Neural cell (in vitro differentiated cells): ENCODE data around the gene SAE1. TPM values are rescaled to one million over a fixed set of nuclear protein-coding genes. Genes with fewer than 3 reads are reported as not detected.

ENCODE experiments used
- H2AFZ ChIP-seq: fragments of 200-600, 300-800 bp; sonication (generic), shearing (Covaris generic); 2 replicates; pipeline ENCODE4 v1.6.0; 2014; ENCODE audit warnings: low read depth, mild to moderate bottlenecking, antibody characterized with exemption, low read length, moderate library complexity
- H3F3A ChIP-seq: fragments of 200-600 bp; shearing (Covaris generic); 2 replicates; pipeline ENCODE4 v1.6.1; 2016; ENCODE audit warnings: mild to moderate bottlenecking, moderate library complexity, mixed read lengths, antibody characterized with exemption, low read length; ENCODE audit not compliant: insufficient read depth, poor library complexity, severe bottlenecking
- H3K27ac ChIP-seq: fragments of 200-600, 300-800 bp; sonication (generic), shearing (Covaris generic); 2 replicates; pipeline ENCODE4 v1.5.1; 2014; ENCODE audit warnings: mild to moderate bottlenecking, low read length, moderate library complexity
- H3K27me3 ChIP-seq: fragments of 300-800, 200-600 bp; sonication (generic), shearing (Covaris generic); 2 replicates; pipeline ENCODE4 v1.6.0; 2014; ENCODE audit warnings: mild to moderate bottlenecking, low read depth, low read length, moderate library complexity; ENCODE audit not compliant: insufficient read depth
- H3K36me3 ChIP-seq: fragments of 300-800, 200-600 bp; sonication (generic), shearing (Covaris generic); 2 replicates; pipeline ENCODE4 v1.5.1; 2014; ENCODE audit warnings: mild to moderate bottlenecking, antibody characterized with exemption, low read length, moderate library complexity; ENCODE audit not compliant: insufficient read depth
- H3K4me2 ChIP-seq: fragments of 300-800, 200-600 bp; sonication (generic), shearing (Covaris generic); 2 replicates; pipeline ENCODE4 v1.6.0; 2014; ENCODE audit warnings: mild to moderate bottlenecking, low read length
- H3K4me3 ChIP-seq: fragments of 300-800, 200-600 bp; sonication (generic), shearing (Covaris generic); 2 replicates; pipeline ENCODE4 v1.5.1; 2014; ENCODE audit warnings: mild to moderate bottlenecking, low read length, moderate library complexity
- H3K79me2 ChIP-seq: fragments of 200-600 bp; shearing (Covaris generic); replicated peaks from 2 replicates; pipeline ENCODE4 v1.6.0; 2014; ENCODE audit warnings: mild to moderate bottlenecking, low read length, moderate library complexity; ENCODE audit not compliant: insufficient read depth
- H3K9ac ChIP-seq: fragments of 300-800, 200-600 bp; sonication (generic), shearing (Covaris generic); 2 replicates; pipeline ENCODE4 v1.6.1; 2016; ENCODE audit warnings: mild to moderate bottlenecking, low read length, mixed read lengths
- H3K9me2 ChIP-seq: fragments of 200-600 bp; shearing (Covaris generic); 2 replicates; pipeline ENCODE4 v1.6.1; 2016; ENCODE audit warnings: mild to moderate bottlenecking, low read length, mixed read lengths; ENCODE audit not compliant: insufficient read depth
- H3K9me3 ChIP-seq: fragments of 200-600, 300-800 bp; sonication (generic), shearing (Covaris generic); 2 replicates; pipeline ENCODE4 v1.6.1; 2016; ENCODE audit warnings: mild to moderate bottlenecking, mixed run types, low read length, moderate library complexity, mixed read lengths
- H4K20me1 ChIP-seq: fragments of 200-600 bp; shearing (Covaris generic); 2 replicates; pipeline ENCODE4 v1.6.1; 2016; ENCODE audit warnings: mild to moderate bottlenecking, mixed run types; ENCODE audit not compliant: insufficient read depth
- CTCF ChIP-seq: fragments of 450-650 bp; IDR thresholded peaks from 2 replicates; pipeline ENCODE4 v1.5.1; 2014; ENCODE audit warnings: antibody characterized with exemption, mild to moderate bottlenecking, moderate library complexity; ENCODE audit not compliant: poor library complexity, severe bottlenecking
- EP300 ChIP-seq: fragments of 450-650 bp; conservative IDR thresholded peaks from 2 replicates; pipeline ENCODE4 v1.6.1; 2014; ENCODE audit warnings: antibody characterized with exemption, mild to moderate bottlenecking, moderate library complexity; ENCODE audit not compliant: poor library complexity, severe bottlenecking
- EZH2 ChIP-seq: fragments of 200-600, 300-800 bp; shearing (Covaris generic), sonication (generic); IDR thresholded peaks from 2 replicates; pipeline ENCODE4 v1.6.1; 2014; ENCODE audit warnings: antibody characterized with exemption, low read length, borderline replicate concordance, mild to moderate bottlenecking; ENCODE audit not compliant: insufficient read depth, poor library complexity, severe bottlenecking
- MXI1 ChIP-seq: fragments of 450-650 bp; conservative IDR thresholded peaks from 2 replicates; pipeline ENCODE4 v1.6.1; 2014; ENCODE audit warnings: antibody characterized with exemption, mild to moderate bottlenecking; ENCODE audit not compliant: poor library complexity, severe bottlenecking
- POLR2AphosphoS5 ChIP-seq: IDR thresholded peaks from 2 replicates; pipeline ENCODE4 v1.6.1; 2012
- RAD21 ChIP-seq: fragments of 450-650 bp; conservative IDR thresholded peaks from 2 replicates; pipeline ENCODE4 v1.6.1; 2014; ENCODE audit warnings: antibody characterized with exemption, mild to moderate bottlenecking, moderate library complexity
- SMC3 ChIP-seq: fragments of 450-650 bp; conservative IDR thresholded peaks from 2 replicates; pipeline ENCODE4 v1.6.1; 2014; ENCODE audit warnings: antibody characterized with exemption, mild to moderate bottlenecking, moderate library complexity; ENCODE audit not compliant: poor library complexity
- TAF1 ChIP-seq: IDR thresholded peaks from 2 replicates; pipeline ENCODE4 v1.6.1; 2012; ENCODE audit warnings: low read depth
- polyA plus RNA-seq: library from polyadenylated mRNA; depleted of rRNA; stranded (reverse); fragments of >200 nt; gene quantifications from 2 replicates; pipeline ENCODE4 v1.2.3, GENCODE V29; 2014
- TF ChIP-seq, protein P1 (sequence below): IDR thresholded peaks from 2 replicates; pipeline ENCODE4 v1.6.1; 2012; ENCODE audit warnings: borderline replicate concordance

Gene SAE1
- polyA plus RNA-seq, 1 donor from 2014 or later: 178 TPM

GRCh38 chr19:47110521-47111005 is 20.1 kb upstream of the SAE1 start:
- H3K27ac ChIP-seq: peak overlapping the region; percentile 100
- H2AFZ ChIP-seq: no peak overlapping the region
- H3K4me3 ChIP-seq: peak overlapping the region; percentile 90
- peak overlapping the region; percentile 97 for H3K4me2 ChIP-seq
- H4K20me1 ChIP-seq: no peaks in the 10 kb centered on the region
- H3K9ac ChIP-seq: peak overlapping the region; percentile 100
- no peak for TF ChIP-seq EZH2
- no peak for TF ChIP-seq EP300
- TF ChIP-seq, protein P1, sequence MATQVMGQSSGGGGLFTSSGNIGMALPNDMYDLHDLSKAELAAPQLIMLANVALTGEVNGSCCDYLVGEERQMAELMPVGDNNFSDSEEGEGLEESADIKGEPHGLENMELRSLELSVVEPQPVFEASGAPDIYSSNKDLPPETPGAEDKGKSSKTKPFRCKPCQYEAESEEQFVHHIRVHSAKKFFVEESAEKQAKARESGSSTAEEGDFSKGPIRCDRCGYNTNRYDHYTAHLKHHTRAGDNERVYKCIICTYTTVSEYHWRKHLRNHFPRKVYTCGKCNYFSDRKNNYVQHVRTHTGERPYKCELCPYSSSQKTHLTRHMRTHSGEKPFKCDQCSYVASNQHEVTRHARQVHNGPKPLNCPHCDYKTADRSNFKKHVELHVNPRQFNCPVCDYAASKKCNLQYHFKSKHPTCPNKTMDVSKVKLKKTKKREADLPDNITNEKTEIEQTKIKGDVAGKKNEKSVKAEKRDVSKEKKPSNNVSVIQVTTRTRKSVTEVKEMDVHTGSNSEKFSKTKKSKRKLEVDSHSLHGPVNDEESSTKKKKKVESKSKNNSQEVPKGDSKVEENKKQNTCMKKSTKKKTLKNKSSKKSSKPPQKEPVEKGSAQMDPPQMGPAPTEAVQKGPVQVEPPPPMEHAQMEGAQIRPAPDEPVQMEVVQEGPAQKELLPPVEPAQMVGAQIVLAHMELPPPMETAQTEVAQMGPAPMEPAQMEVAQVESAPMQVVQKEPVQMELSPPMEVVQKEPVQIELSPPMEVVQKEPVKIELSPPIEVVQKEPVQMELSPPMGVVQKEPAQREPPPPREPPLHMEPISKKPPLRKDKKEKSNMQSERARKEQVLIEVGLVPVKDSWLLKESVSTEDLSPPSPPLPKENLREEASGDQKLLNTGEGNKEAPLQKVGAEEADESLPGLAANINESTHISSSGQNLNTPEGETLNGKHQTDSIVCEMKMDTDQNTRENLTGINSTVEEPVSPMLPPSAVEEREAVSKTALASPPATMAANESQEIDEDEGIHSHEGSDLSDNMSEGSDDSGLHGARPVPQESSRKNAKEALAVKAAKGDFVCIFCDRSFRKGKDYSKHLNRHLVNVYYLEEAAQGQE: no peak
- TF ChIP-seq POLR2AphosphoS5: no peak
- no peak for TF ChIP-seq TAF1
- no peak for TF ChIP-seq CTCF
- TF ChIP-seq SMC3: no peak
- TF ChIP-seq RAD21: no peak
- TF ChIP-seq MXI1: no peak
- H3K9me2 ChIP-seq: no peaks in the 10 kb centered on the region
- H3K36me3 ChIP-seq: no peaks in the 10 kb centered on the region
- H3F3A ChIP-seq: peaks cover 6% of the 10 kb centered on the region
- no peaks in the 10 kb centered on the region for H3K27me3 ChIP-seq
- H3K79me2 ChIP-seq: peaks cover 45% of the 10 kb centered on the region
- no peaks in the 10 kb centered on the region for H3K9me3 ChIP-seq

- H3F3A ChIP-seq: peaks cover 6% of the 10 kb centered on the region
- no peaks in the 10 kb centered on the region for H3K9me3 ChIP-seq
- TF ChIP-seq EP300: no peak
- TF ChIP-seq, protein P1: peak; percentile 15
- peak; percentile 24 for TF ChIP-seq TAF1
- TF ChIP-seq POLR2AphosphoS5: peak; percentile 20
- H3K36me3 ChIP-seq: no peaks in the 10 kb centered on the region
- no peaks in the 10 kb centered on the region for H3K27me3 ChIP-seq
- H3K9ac ChIP-seq: peak overlapping the region; percentile 100
- peaks cover 40% of the 10 kb centered on the region for H3K79me2 ChIP-seq
- peak overlapping the region; percentile 90 for H3K4me3 ChIP-seq
- H3K4me2 ChIP-seq: peak overlapping the region; percentile 97
- no peaks in the 10 kb centered on the region for H3K9me2 ChIP-seq
- H4K20me1 ChIP-seq: no peaks in the 10 kb centered on the region
- peak overlapping the region; percentile 100 for H3K27ac ChIP-seq
- H2AFZ ChIP-seq: no peak overlapping the region
These were observed 19.5 kb upstream of the SAE1 start for GRCh38 chr19:47111006-47111621.
